ENCODE results near the gene ZSWIM6.

ZSWIM6 gene

GRCh38 chr5:61461926-61462325 is 129.9 kb downstream of the ZSWIM6 start:
- no peak for DNase-seq (ENCODE audit: extremely low spot score)
- ChIA-PET POLR2A (no interaction called here), CTCF (no interaction called here)
- TF ChIP-seq FOXA1 (IDR thresholded peaks at IDR 0.05): no peak
- no peak for TF ChIP-seq ARNT (IDR thresholded peaks at IDR 0.05)
- no peak for TF ChIP-seq ZNF384 (IDR thresholded peaks at IDR 0.05)
- TF ChIP-seq LEF1 (IDR thresholded peaks at IDR 0.05; ENCODE audit: borderline replicate concordance): no peak
- TF ChIP-seq SP1 (IDR thresholded peaks at IDR 0.05): no peak
- no peak for TF ChIP-seq BHLHE40 (IDR thresholded peaks at IDR 0.05; ENCODE audit: borderline replicate concordance)
- TF ChIP-seq HDGF (IDR thresholded peaks at IDR 0.05; ENCODE audit: borderline replicate concordance): no peak

GRCh38 chr5:61463596-61463995 is 131.5 kb downstream of the ZSWIM6 start:
- ChIA-PET POLR2A (no interaction called here), CTCF (no interaction called here)

GRCh38 chr5:61464512-61464911 is 132.5 kb downstream of the ZSWIM6 start:
- POLR2A ChIA-PET: no interaction called here
- DNase-seq (ENCODE audit: extremely low spot score): no peak
- CTCF ChIA-PET: no interaction called here
- TF ChIP-seq NFRKB (IDR thresholded peaks at IDR 0.05): no peak
- no peak for TF ChIP-seq FOXM1 (IDR thresholded peaks at IDR 0.05; ENCODE audit: borderline replicate concordance)

More at GRCh38 chr5:61463596-61463995, 131.5 kb downstream of the ZSWIM6 start:
- DNase-seq (ENCODE audit: extremely low spot score): no peak
- no peak for TF ChIP-seq ZNF384 (IDR thresholded peaks at IDR 0.05)
- TF ChIP-seq FOXA1 (IDR thresholded peaks at IDR 0.05): no peak
- no peak for TF ChIP-seq ELF4 (IDR thresholded peaks at IDR 0.05)
- TF ChIP-seq BHLHE40 (IDR thresholded peaks at IDR 0.05; ENCODE audit: borderline replicate concordance): no peak
- no peak for TF ChIP-seq TARDBP (IDR thresholded peaks at IDR 0.05)
- no peak for TF ChIP-seq L3MBTL2 (conservative IDR thresholded peaks at IDR 0.05)
- TF ChIP-seq ARNT (IDR thresholded peaks at IDR 0.05): no peak
- no peak for TF ChIP-seq CTBP1 (IDR thresholded peaks at IDR 0.05; ENCODE audit: borderline replicate concordance)
- TF ChIP-seq SP1 (IDR thresholded peaks at IDR 0.05): no peak

DNA sequence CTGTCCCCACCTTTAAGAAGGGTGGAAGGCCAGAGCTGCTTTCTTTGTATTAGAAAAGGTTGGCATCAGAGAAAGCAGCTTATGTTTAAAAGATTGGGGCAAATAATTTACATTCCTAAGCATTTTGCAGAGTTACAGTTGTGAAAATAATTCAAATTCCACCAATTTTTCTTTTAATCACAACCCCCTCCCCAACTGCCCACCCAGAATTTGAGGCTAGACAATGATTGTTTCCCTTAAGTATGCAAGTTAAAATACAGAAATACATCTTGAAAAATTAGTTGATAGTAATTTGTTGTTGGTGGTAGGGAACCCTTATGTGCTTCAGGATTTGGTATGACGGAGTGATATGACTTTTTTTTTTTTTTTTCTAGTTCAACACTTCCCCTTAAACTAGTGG is 133.0 kb downstream of the ZSWIM6 start:
- TF ChIP-seq SUZ12 (IDR thresholded peaks at IDR 0.05) (no peak), LEF1 (IDR thresholded peaks at IDR 0.05; ENCODE audit: borderline replicate concordance) (no peak), ELF4 (IDR thresholded peaks at IDR 0.05) (no peak), HDGF (IDR thresholded peaks at IDR 0.05; ENCODE audit: borderline replicate concordance) (no peak)
- DNase-seq (ENCODE audit: extremely low spot score): no peak
- POLR2A ChIA-PET: no interaction called here
- CTCF ChIA-PET: no interaction called here

GRCh38 chr5:61465496-61465895 is 133.4 kb downstream of the ZSWIM6 start:
- CTCF ChIA-PET: no interaction called here
- POLR2A ChIA-PET: no interaction called here
- no peak for TF ChIP-seq CTBP1 (IDR thresholded peaks at IDR 0.05; ENCODE audit: borderline replicate concordance)
- TF ChIP-seq ZNF384 (IDR thresholded peaks at IDR 0.05): no peak
- no peak for TF ChIP-seq FOXA1 (IDR thresholded peaks at IDR 0.05)
- TF ChIP-seq LEF1 (IDR thresholded peaks at IDR 0.05; ENCODE audit: borderline replicate concordance): no peak
- no peak for DNase-seq (ENCODE audit: extremely low spot score)

GRCh38 chr5:61466017-61466416 is 134.0 kb downstream of the ZSWIM6 start:
- CTCF ChIA-PET: no interaction called here
- POLR2A ChIA-PET: no interaction called here
- DNase-seq (ENCODE audit: extremely low spot score): no peak
- TF ChIP-seq ELF4 (IDR thresholded peaks at IDR 0.05) (no peak), PKNOX1 (IDR thresholded peaks at IDR 0.05) (no peak), FOXA1 (IDR thresholded peaks at IDR 0.05) (no peak), CTBP1 (IDR thresholded peaks at IDR 0.05; ENCODE audit: borderline replicate concordance) (no peak), FOXK2 (IDR thresholded peaks at IDR 0.05) (no peak), BHLHE40 (IDR thresholded peaks at IDR 0.05; ENCODE audit: borderline replicate concordance) (no peak), NFRKB (IDR thresholded peaks at IDR 0.05) (no peak), L3MBTL2 (conservative IDR thresholded peaks at IDR 0.05) (no peak), LEF1 (IDR thresholded peaks at IDR 0.05; ENCODE audit: borderline replicate concordance) (no peak), SUZ12 (IDR thresholded peaks at IDR 0.05) (no peak), FOXM1 (IDR thresholded peaks at IDR 0.05; ENCODE audit: borderline replicate concordance) (no peak), ZNF384 (IDR thresholded peaks at IDR 0.05) (no peak), ARNT (IDR thresholded peaks at IDR 0.05) (no peak), HDGF (IDR thresholded peaks at IDR 0.05; ENCODE audit: borderline replicate concordance) (no peak), SP1 (IDR thresholded peaks at IDR 0.05) (no peak), TARDBP (IDR thresholded peaks at IDR 0.05) (no peak)

GRCh38 chr5:61467766-61468482 is 135.9 kb downstream of the ZSWIM6 start:
- TF ChIP-seq BHLHE40 (IDR thresholded peaks at IDR 0.05; ENCODE audit: borderline replicate concordance): no peak
- no peak for TF ChIP-seq L3MBTL2 (conservative IDR thresholded peaks at IDR 0.05)
- TF ChIP-seq FOXK2 (IDR thresholded peaks at IDR 0.05): no peak
- no peak for TF ChIP-seq TARDBP (IDR thresholded peaks at IDR 0.05)
- no peak for TF ChIP-seq FOXA1 (IDR thresholded peaks at IDR 0.05)
- no peak for TF ChIP-seq CTBP1 (IDR thresholded peaks at IDR 0.05; ENCODE audit: borderline replicate concordance)
- no peak for TF ChIP-seq HDGF (IDR thresholded peaks at IDR 0.05; ENCODE audit: borderline replicate concordance)
- no peak for TF ChIP-seq ZNF384 (IDR thresholded peaks at IDR 0.05)
- no peak for TF ChIP-seq NFRKB (IDR thresholded peaks at IDR 0.05)
- no peak for TF ChIP-seq ARNT (IDR thresholded peaks at IDR 0.05)
- TF ChIP-seq PKNOX1 (IDR thresholded peaks at IDR 0.05): no peak
- TF ChIP-seq LEF1 (IDR thresholded peaks at IDR 0.05; ENCODE audit: borderline replicate concordance): no peak
- TF ChIP-seq SUZ12 (IDR thresholded peaks at IDR 0.05): no peak
- no peak for TF ChIP-seq FOXM1 (IDR thresholded peaks at IDR 0.05; ENCODE audit: borderline replicate concordance)
- CTCF ChIA-PET: no interaction called here
- DNase-seq (ENCODE audit: extremely low spot score): peak; percentile 12
- POLR2A ChIA-PET: no interaction called here
